Kidney (tissue), 14 donors: ENCODE results near the gene UBAC1. TPM values are rescaled to one million over a fixed set of nuclear protein-coding genes. Genes with fewer than 3 reads are reported as not detected.
"Not testable (repeated sequence)": the region's sequence is repeated elsewhere in the genome, so short reads cannot be mapped to it uniquely, and the experiment has no call there.

Experiments used
- DNase-seq, 5 donors: peaks; one replicate each; pipeline ENCODE4 v3.0.0-alpha.2; 2013 to 2020
- FAIRE-seq: peaks from 2 replicates; lab custom pipeline; 2012; peaks lifted over from hg19 to GRCh38; lab: Jason Lieb, UNC
- H3K27ac ChIP-seq, 2 donors: one replicate each; pipeline ENCODE4 v1.7.0; 2013; ENCODE audit warnings: low read depth in 2 of 2, low read length in 2 of 2, inconsistent platforms in 1 of 2
- H3K27me3 ChIP-seq: one replicate; pipeline ENCODE4 v1.7.1; 2013; ENCODE audit warnings: low read length, inconsistent platforms; ENCODE audit not compliant: control insufficient read depth, insufficient read depth
- H3K36me3 ChIP-seq, 3 donors: one replicate each; pipeline versions ENCODE4 v1.7.0 to v1.7.1; 2013; ENCODE audit warnings: low read length in 3 of 3, control low read depth in 1 of 3, inconsistent platforms in 1 of 3; ENCODE audit not compliant: insufficient read depth in 3 of 3, control insufficient read depth in 2 of 3
- H3K4me1 ChIP-seq, 3 donors: one replicate each; pipeline versions ENCODE4 v1.7.0 to v1.7.1; 2013; ENCODE audit warnings: low read length in 3 of 3, inconsistent platforms in 1 of 3, low read depth in 1 of 3; ENCODE audit not compliant: control insufficient read depth in 2 of 3, insufficient read depth in 2 of 3
- H3K4me3 ChIP-seq, 3 donors: one replicate each; pipeline versions ENCODE4 v1.7.0 to v1.8.1; 2013; ENCODE audit warnings: low read length in 3 of 3, control low read depth in 1 of 3, inconsistent platforms in 1 of 3
- H3K9ac ChIP-seq, 3 donors: one replicate each; pipeline versions ENCODE4 v1.7.0 to v1.7.1; 2013; ENCODE audit warnings: low read length in 3 of 3, control low read depth in 1 of 3, inconsistent platforms in 1 of 3
- H3K9me3 ChIP-seq, 3 donors: one replicate each; pipeline versions ENCODE4 v1.7.0 to v1.7.1; 2013; ENCODE audit warnings: low read length in 3 of 3, control low read depth in 1 of 3, inconsistent platforms in 1 of 3; ENCODE audit not compliant: control insufficient read depth in 2 of 3, insufficient read depth in 1 of 3
- intact Hi-C: fragments of 100-400 bp; cut with DNase I; formaldehyde crosslinking; loops from one replicate; pipeline ENCODE4 v1.11.1; 2022
- polyA plus RNA-seq: library from polyadenylated mRNA; stranded (reverse); fragments of 350-450 nt; fragmentation: Illumina TruSeq; extraction: RNeasy Lipid Tissue Mini Kit (QIAGEN cat#74804); gene quantifications from one replicate; pipeline ENCODE4 v1.2.3, GENCODE V29; 2014; ENCODE audit warnings: low read depth, low replicate concordance; ENCODE audit not compliant: insufficient read depth
- total RNA-seq: library from RNA; stranded (reverse); fragmentation: NEBNext Ultra II Directional; extraction: Animal tissue kit (Norgen Biotek cat#: 25700); gene quantifications from one replicate; pipeline ENCODE4 v1.2.1, GENCODE V29; 2021
- TF ChIP-seq, protein P1 (sequence below): IDR thresholded peaks from 3 replicates; pipeline ENCODE4 v1.5.1; 2012; ENCODE audit warnings: mild to moderate bottlenecking, moderate library complexity, borderline replicate concordance; ENCODE audit not compliant: insufficient read depth; ENCODE audit errors: extremely low read depth
- donor health status: control.
- donor health status: control.
- donor health status: control.
- donor health status: control.
- donor health status: control.
- donor health status: DM: yes; HTN: yes; CAD: no.
- donor health status: Normal renal cell carcinoma (clear cell type).

Gene UBAC1
- total and polyA plus RNA-seq, 2 donors from 2014 or later, result 40.2 to 52.6 TPM

DNA sequence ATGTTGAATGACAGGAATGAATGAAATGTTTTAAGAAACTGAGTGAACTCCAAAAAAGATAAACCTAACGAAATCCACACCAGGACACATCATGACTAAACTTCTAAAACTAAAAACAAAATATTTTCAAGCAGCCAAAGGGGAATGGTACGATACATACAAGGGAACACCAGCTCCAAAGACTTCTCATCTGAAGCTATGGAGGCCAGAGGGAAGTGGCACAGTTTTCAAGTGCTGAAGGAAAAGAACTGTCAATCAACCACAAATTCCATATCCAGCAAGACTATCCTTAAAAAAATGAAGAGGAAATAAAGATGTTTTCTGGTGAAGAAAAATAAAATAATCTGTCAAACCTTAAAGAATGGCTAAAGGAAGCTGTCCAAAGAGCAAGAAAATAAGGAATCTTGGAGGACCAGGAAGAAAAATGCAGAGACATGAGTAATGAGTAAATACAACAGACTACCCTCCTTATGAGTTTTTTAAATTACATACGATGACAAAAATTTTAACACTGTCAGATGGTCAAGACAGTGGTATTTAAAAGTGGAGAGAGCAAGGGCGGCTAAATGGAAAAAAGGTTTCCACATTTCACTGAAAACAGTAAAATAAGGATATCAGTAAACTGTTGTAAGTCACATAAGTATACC is 65.8 kb downstream of the UBAC1 start:
- TF ChIP-seq, protein P1, sequence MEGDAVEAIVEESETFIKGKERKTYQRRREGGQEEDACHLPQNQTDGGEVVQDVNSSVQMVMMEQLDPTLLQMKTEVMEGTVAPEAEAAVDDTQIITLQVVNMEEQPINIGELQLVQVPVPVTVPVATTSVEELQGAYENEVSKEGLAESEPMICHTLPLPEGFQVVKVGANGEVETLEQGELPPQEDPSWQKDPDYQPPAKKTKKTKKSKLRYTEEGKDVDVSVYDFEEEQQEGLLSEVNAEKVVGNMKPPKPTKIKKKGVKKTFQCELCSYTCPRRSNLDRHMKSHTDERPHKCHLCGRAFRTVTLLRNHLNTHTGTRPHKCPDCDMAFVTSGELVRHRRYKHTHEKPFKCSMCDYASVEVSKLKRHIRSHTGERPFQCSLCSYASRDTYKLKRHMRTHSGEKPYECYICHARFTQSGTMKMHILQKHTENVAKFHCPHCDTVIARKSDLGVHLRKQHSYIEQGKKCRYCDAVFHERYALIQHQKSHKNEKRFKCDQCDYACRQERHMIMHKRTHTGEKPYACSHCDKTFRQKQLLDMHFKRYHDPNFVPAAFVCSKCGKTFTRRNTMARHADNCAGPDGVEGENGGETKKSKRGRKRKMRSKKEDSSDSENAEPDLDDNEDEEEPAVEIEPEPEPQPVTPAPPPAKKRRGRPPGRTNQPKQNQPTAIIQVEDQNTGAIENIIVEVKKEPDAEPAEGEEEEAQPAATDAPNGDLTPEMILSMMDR, result no peak
- Histone ChIP-seq H3K4me1 (no peaks in the 10 kb centered on the region), H3K36me3 (peaks cover 0 to 3% (median 0%) of the 10 kb centered on the region in 3 donors), H3K4me3 (no peak overlapping the region), H3K27ac (no peak overlapping the region), H3K9me3 (peaks cover 0 to 3% (median 0%) of the 10 kb centered on the region in 3 donors), H3K27me3 (no peaks in the 10 kb centered on the region), H3K9ac (no peak overlapping the region)
- intact Hi-C loops, result no loop called here
- DNase-seq (no peak), FAIRE-seq (no peak)

DNA sequence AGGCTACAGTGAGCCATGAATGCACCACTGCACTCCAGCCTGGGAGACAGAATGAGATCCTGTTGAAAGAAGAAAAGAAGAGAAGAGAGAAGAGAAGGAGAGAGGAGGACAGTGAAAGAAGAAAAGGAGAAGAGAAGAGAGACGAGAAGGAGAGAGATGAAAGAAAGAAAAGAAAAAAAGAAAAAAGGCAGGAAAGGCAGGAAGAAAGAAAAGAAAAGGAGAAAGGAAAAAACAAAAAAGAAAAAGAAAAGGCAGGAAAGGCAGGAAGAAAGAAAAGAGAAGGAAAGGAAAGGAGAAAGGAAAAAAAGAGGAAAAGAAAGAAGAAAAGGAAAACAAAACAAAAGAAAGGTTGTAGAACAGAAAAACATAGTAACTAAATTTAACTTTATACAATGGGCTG is 68.1 kb downstream of the UBAC1 start:
- Histone ChIP-seq H3K4me1 (peaks cover 0 to 2% (median 0%) of the 10 kb centered on the region in 3 donors), H3K4me3 (no peak overlapping the region), H3K9me3 (peaks cover 0 to 3% (median 0%) of the 10 kb centered on the region in 3 donors), H3K27ac (no peak overlapping the region), H3K9ac (no peak overlapping the region), H3K27me3 (no peaks in the 10 kb centered on the region), H3K36me3 (peaks cover 0 to 3% (median 0%) of the 10 kb centered on the region in 3 donors)
- FAIRE-seq (no peak), DNase-seq (no peak)
- TF ChIP-seq, protein P1, result no peak
- intact Hi-C loops, result no loop called here

DNA sequence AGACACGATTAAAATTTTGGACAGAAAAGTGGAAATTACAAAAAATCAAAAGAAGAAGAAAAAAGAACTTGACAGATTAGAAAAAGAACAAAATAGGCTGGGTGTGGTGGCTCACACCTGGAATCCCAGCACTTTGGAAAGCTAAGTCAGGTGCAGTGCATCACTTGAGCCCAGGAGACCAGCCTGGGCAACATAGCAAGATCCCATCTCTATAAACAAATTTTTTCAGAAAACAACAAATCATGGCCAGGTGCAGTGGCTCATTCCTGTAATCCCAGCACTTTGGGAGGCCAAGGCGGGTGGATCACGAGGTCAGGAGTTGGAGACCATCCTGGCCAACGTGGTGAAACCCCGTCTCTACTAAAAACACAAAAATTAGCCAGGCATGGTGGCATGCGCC is 68.8 kb downstream of the UBAC1 start:
- DNase-seq, FAIRE-seq, H3K27me3 ChIP-seq, H3K9ac ChIP-seq, H3K27ac ChIP-seq, H3K9me3 ChIP-seq, intact Hi-C loops, H3K4me3 ChIP-seq, H3K36me3 ChIP-seq, H3K4me1 ChIP-seq: not testable (repeated sequence)

DNA sequence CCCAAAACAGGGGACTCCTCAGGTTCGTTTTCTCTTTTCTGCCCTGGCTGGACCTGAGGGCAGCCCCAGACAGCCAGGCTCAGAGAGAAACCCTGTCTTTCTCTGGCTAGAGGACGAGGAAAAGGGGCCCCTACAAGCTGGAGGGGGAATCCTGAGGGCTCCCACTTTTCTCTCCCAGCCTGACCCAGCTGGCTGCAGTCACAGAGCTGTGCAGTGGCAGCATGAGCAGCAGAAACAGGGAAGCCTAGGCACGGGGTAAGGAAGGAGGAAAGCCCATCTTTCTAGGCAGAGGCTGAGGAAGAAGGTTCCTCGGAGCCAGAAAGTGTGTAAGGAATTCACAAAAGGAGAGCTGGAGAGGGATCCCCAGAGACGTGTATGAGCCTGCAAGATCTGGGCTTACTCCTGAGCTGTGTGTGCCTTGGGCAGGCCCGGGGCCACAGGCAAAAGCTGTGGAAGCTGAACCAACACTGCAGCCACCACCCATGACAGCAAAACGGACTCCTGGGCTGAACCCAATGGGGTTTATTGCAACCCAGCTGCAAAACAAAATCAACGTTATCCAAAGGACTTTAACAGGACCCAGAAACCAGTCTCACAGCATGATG is 70.0 kb downstream of the UBAC1 start:
- intact Hi-C loops, result no loop called here
- H3K9me3 ChIP-seq, result no peaks in the 10 kb centered on the region
- H3K27me3 ChIP-seq, result no peaks in the 10 kb centered on the region
- H3K9ac ChIP-seq, result no peak overlapping the region
- no peaks in the 10 kb centered on the region for H3K36me3 ChIP-seq
- H3K4me1 ChIP-seq, result peaks cover 0 to 7% (median 0%) of the 10 kb centered on the region in 3 donors
- no peak overlapping the region for H3K4me3 ChIP-seq
- DNase-seq (no peak), FAIRE-seq (no peak)
- TF ChIP-seq, protein P1, result no peak
- no peak overlapping the region for H3K27ac ChIP-seq
